T-helper 17 cell (primary cell): Measurements from ENCODE around the gene TWNK. TPM values are rescaled to one million over a fixed set of nuclear protein-coding genes. Genes with fewer than 3 reads are reported as not detected.

Experiments used
- ATAC-seq: fragments of 150-1000 bp; cut with Tn5 transposase; 2 replicates; pipeline ENCODE4 v1.10.0; 2021; ENCODE audit warnings: mild to moderate bottlenecking, moderate library complexity
- DNase-seq, 3 donors: peaks; one replicate each; pipeline versions ENCODE4 v3.0.0 to v3.0.0-alpha.2; 2020 to 2021
- H3K9me3 ChIP-seq: one replicate; pipeline ENCODE4 v1.7.0; 2013; ENCODE audit warnings: low read length, mild to moderate bottlenecking; ENCODE audit not compliant: control insufficient read depth, poor library complexity, severe bottlenecking
- H3K27ac Mint-ChIP-seq: one replicate; pipeline ENCODE4 v1.8.0; 2022; ENCODE audit warnings: mild to moderate bottlenecking, moderate library complexity, mixed read lengths
- H3K27me3 Mint-ChIP-seq: one replicate; pipeline ENCODE4 v1.8.0; 2022; ENCODE audit warnings: mixed read lengths
- H3K36me3 Mint-ChIP-seq: one replicate; pipeline ENCODE4 v1.8.0; 2022; ENCODE audit warnings: low read depth, mixed read lengths
- H3K4me1 Mint-ChIP-seq: one replicate; pipeline ENCODE4 v1.8.0; 2022; ENCODE audit warnings: mild to moderate bottlenecking, mixed read lengths
- H3K4me3 Mint-ChIP-seq: one replicate; pipeline ENCODE4 v1.8.0; 2022; ENCODE audit warnings: mild to moderate bottlenecking, moderate library complexity, mixed read lengths
- total RNA-seq, 4 donors: library from RNA in 2 of 4; stranded (reverse) in 2 of 4; gene quantifications; one replicate each; pipeline ENCODE4 v1.2.3 and lab custom pipeline; 2022 to 2026

TWNK gene
- total RNA-seq, result 1 to 10 TPM; 3.8 to 5.7 TPM
- 6.6 to 26.0 reads per million in 2 donors for total RNA-seq (lab: John Stamatoyannopoulos, UW)

DNA sequence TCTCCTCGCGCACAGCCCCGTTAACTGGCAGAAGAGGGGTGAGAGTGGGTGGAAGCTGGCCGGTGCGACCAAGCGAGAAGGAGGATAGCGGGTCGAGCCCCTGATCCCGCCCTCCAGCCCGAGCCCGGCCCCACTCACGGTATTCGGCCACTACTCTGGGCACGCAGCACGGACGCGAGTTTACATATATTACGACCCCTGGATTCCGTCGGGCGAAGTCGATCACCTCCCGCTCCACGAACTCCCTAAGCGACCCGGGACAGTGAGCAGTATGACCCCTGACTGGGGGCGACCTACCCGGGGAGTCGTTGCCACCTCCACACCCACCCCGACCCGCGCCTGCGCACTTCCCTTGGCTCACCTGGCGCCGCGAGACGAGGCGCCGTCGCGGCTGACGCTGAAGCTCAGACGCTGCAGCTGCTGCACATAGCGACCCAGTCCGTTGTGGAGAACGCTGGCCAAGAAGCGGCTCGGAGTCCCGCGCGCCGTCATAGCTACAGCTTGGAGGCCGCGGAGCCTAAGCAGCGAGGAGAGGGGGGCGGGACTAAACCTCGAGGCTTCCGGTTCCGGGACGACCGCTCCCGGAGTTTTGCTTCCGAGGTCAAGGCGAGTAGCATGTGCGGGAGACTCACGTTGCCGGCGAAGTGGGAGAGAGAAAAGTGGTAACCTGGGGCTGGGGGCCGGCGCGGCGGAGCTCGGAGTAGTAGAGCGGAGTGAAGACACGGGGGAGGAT is at the start of gene TWNK, which contains the start of gene MRPL43:
Gene TWNK (plus strand): TSS at position 592 of the 733 bp plus-strand sequence. CDS start 668 bp downstream, outside the sequence.
Gene MRPL43 (minus strand): TSS at position 546 of the 733 bp plus-strand sequence. CDS start 54 bp downstream, at position 492.
- Mint-ChIP-seq H3K27me3 (no peaks in the 10 kb centered on the region), H3K36me3 (peaks cover 17% of the 10 kb centered on the region)

DNA sequence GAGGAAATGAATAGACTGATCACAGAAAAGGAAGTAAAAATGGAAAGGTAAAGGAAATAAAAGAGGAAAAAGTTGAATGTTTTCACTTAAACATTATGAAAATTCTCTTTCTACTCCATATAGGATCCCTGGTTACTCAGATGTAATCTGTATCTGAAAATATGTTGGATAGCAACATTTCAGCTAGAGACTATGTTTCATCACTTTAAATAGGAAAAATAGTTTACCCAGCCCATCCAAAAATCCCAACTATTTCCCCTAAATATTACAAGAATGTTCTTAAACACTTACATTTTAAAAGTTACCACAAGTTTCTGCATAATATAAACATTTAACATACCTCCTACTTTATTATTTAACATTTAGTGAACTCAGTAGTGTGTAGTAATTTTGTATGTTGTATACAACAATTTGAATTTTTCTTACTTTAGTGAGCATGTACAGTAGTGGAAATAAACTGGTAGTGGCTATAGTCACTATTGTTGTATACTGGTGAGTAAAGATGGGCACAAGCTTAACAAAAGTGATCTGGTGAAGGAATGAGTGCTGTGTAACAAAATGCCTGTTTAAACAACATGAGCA is 47.5 kb upstream of the TWNK start:
- no peak overlapping the region for H3K4me3 Mint-ChIP-seq
- no peak overlapping the region for H3K27ac Mint-ChIP-seq
- no peaks in the 10 kb centered on the region for H3K27me3 Mint-ChIP-seq
- ATAC-seq (no peak), DNase-seq (no peak)
- H3K36me3 Mint-ChIP-seq, result peaks cover 8% of the 10 kb centered on the region
- peaks cover 15% of the 10 kb centered on the region for H3K4me1 Mint-ChIP-seq
- H3K9me3 ChIP-seq, result no peaks in the 10 kb centered on the region

More for the DNA sequence above, at the start of gene TWNK, which contains the start of gene MRPL43:
- Mint-ChIP-seq H3K27ac (peak within 1 kb of the TSS; percentile 94), H3K4me3 (peak within 1 kb of the TSS; percentile 93), H3K4me1 (peaks cover 31% of the 10 kb centered on the region)
- no peaks in the 10 kb centered on the region for H3K9me3 ChIP-seq
- DNase-seq (peak; percentile 76 to 78 (median 76)), ATAC-seq (peak; percentile 96)

DNA sequence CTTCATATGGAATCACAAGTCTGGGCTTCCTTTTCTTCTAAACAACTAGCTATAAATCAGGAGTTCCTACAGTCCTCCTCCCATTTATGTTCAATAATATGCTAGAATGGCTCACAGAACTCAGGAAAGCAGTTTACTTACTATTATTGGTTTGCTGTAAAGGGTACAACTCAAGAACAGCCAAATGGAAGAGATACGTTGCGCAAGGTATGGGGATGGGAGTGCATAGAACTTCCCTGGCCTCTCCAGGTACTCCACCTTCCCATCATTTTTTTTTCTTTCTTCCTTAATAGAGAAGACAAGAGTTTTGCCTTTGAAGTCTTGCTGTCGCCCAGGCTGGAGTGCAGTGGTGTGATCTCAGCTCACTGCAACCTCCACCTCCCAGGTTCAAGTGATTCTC is 45.1 kb upstream of the TWNK start:
- Mint-ChIP-seq H3K27me3 (no peaks in the 10 kb centered on the region), H3K4me3 (no peak overlapping the region), H3K4me1 (peaks cover 13% of the 10 kb centered on the region), H3K27ac (no peak overlapping the region), H3K36me3 (peaks cover 8% of the 10 kb centered on the region)
- H3K9me3 ChIP-seq, result no peaks in the 10 kb centered on the region
- DNase-seq, result no peak
- ATAC-seq, result no peak

DNA sequence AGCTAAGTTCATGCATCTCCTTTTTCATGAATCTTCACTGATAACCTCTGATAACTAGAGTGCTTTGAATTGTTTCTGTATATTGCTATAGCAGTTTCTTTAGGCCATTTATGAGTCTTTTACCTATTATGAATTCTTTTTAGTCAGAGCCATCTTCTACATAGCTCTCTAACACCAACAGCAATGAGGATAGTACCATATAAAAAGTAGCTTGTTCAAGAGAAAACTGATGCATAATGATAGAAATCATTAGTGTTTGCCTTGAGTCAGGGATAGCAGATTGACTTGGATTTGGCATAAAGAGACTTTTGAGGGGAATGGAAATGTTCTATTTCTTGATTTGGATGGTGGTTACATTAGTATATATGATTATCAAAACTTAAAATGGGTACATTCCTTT is 43.8 kb upstream of the TWNK start:
- no peaks in the 10 kb centered on the region for H3K27me3 Mint-ChIP-seq
- ATAC-seq (no peak), DNase-seq (no peak)
- H3K4me3 Mint-ChIP-seq, result no peak overlapping the region
- H3K4me1 Mint-ChIP-seq, result peaks cover 13% of the 10 kb centered on the region
- peak overlapping the region; percentile 85 for H3K27ac Mint-ChIP-seq
- H3K36me3 Mint-ChIP-seq, result peaks cover 8% of the 10 kb centered on the region
- H3K9me3 ChIP-seq, result no peaks in the 10 kb centered on the region

DNA sequence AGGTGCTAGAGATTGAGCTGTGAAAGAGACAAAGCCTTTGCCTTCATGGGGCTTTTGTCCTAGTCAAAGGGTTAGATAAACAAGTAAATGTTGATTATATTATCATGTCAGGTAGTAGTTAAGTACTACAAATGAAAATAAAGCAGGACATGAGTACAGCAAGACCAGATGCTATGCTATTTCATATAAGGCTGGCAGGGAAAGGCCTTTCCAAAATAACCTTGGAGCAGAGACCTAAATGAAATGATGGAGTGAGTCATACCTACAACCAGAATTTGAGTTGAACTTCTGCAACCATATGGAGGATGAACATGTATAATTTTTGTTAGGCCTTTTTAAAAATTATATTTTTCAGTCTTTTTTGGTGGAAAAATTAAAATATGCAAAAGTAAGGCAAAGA is 41.6 kb upstream of the TWNK start:
- Mint-ChIP-seq H3K36me3 (peaks cover 5% of the 10 kb centered on the region), H3K27ac (no peak overlapping the region)
- no peak for ATAC-seq

DNA sequence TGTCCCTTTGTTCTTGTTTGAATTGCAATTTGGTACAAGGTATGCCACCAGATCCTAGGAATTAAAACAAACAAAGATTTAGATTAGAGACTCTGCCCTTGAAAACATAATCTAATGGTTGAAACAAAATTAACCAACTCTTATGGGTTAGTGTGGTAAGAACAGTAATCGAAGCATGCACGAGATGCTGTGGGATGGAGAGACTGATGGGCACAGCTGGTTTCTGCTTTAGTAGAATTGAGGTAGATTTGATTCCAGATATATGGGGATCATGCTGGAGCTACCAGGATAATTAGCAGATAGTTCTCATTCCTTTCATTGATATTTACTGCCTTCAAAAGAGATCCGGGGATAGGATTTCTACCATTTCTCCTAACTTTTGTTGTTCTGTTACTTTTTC is 38.4 kb upstream of the TWNK start:
- no peak overlapping the region for H3K27ac Mint-ChIP-seq
- DNase-seq (no peak), ATAC-seq (no peak)
- H3K9me3 ChIP-seq, result no peaks in the 10 kb centered on the region
- no peaks in the 10 kb centered on the region for H3K4me1 Mint-ChIP-seq
- H3K36me3 Mint-ChIP-seq, result no peaks in the 10 kb centered on the region
- H3K27me3 Mint-ChIP-seq, result no peaks in the 10 kb centered on the region
- no peak overlapping the region for H3K4me3 Mint-ChIP-seq

More for the DNA sequence above, 41.6 kb upstream of the TWNK start:
- Mint-ChIP-seq H3K27me3 (no peaks in the 10 kb centered on the region), H3K4me1 (peaks cover 13% of the 10 kb centered on the region), H3K4me3 (no peak overlapping the region)
- no peaks in the 10 kb centered on the region for H3K9me3 ChIP-seq
- DNase-seq, result no peak

DNA sequence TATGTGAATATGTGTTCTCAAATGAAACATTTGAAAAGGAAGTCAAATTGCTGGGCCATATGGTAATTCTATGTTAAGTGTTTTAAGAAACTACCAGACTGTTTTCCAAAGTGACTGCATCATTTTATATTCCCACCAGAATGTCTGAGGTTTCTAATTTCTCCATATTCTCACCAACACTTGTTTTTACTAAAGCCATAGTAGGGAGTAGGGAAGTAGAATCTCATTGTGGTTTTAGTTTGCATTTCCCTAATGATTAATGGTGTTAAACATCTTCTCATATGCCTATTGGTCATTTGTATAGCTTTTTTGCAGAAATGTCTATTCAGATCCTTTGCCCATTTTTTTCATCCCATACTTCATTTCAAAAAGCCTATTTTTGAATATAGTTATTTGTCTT is 27.1 kb upstream of the TWNK start:
- no peak for DNase-seq
- no peaks in the 10 kb centered on the region for H3K4me1 Mint-ChIP-seq
- no peaks in the 10 kb centered on the region for H3K27me3 Mint-ChIP-seq
- no peaks in the 10 kb centered on the region for H3K9me3 ChIP-seq
- ATAC-seq, result no peak
- H3K36me3 Mint-ChIP-seq, result peaks cover 9% of the 10 kb centered on the region
- no peak overlapping the region for H3K4me3 Mint-ChIP-seq
- H3K27ac Mint-ChIP-seq, result no peak overlapping the region

DNA sequence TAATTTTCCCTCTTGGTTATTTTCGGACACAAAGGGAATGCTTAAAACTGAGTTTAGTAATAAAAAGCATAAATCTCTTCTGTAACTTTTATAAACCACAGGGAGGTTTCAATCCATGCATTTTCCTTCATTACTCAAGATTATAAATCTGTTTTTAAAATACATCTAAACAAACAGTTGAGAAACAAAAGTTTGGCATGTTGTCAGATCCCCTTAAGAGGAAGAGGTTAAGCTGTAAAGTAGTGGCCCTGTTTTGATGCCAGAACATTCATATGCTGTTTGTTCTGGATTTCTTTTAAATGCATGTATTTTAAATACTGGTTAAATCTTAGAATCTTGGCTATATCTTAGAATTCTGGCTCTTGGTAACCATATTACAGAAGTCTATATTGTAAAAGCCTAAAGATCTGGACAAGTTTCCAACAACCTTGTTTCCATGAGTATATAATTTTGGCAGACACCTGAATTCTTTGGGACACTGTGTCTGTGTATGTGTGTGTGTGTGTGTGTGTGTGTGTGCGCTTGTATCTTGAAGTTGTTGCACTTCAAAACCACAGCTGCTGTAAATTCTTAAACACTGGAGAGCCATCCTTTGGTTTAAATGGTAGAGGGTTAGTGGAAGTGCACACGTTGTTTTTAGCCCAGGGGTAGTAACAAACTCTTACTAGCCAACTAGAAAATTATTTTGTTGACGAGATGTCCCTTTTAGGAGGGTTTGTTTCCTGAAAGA is 24.8 kb upstream of the TWNK start:
- H3K36me3 Mint-ChIP-seq, result peaks cover 9% of the 10 kb centered on the region
- DNase-seq, result no peak
- H3K4me1 Mint-ChIP-seq, result no peaks in the 10 kb centered on the region
- H3K27ac Mint-ChIP-seq, result no peak overlapping the region
- no peak overlapping the region for H3K4me3 Mint-ChIP-seq
- no peak for ATAC-seq
- H3K9me3 ChIP-seq, result no peaks in the 10 kb centered on the region
- H3K27me3 Mint-ChIP-seq, result no peaks in the 10 kb centered on the region

DNA sequence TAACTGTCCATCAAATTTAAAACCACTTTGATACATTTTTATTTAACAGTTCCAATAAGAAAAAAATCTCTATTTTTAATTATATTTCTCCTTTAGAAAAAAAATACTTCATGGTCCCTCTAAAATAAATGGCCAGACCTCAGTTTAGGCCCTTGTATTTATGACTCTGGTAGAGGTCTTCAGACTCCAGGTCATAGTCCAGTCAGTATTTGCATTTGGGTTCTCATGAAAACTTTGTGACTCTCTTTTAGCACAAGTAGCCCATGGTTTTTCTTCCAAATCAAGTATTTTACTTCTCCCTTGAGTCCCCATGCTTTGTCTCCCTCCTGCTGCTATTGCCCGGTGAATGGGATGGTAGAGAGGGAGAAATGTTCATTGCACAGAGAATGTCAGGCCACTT is 23.5 kb upstream of the TWNK start:
- no peak for ATAC-seq
- peaks cover 7% of the 10 kb centered on the region for H3K36me3 Mint-ChIP-seq

DNA sequence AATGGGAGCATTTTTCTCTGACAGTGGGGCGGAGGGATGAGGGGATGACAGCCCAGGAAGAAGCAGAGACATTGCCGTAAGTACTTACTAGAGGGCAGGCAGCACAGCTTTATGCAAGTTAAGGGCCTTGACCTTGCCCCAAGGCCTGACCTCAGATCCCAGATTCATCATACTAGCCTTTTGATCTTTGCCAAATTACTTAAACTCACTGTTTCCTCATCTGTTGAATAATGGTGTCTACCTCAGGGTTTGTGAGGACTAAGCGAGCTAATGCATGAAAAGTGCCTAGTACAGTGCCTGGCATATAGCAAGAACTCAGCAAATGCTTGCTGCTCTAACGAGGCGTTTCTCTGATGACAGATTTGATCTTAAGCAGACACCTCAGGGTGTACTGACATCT is 21.5 kb upstream of the TWNK start:
- ATAC-seq (no peak), DNase-seq (no peak)
- peaks cover 11% of the 10 kb centered on the region for H3K4me1 Mint-ChIP-seq
- no peaks in the 10 kb centered on the region for H3K36me3 Mint-ChIP-seq
- no peaks in the 10 kb centered on the region for H3K27me3 Mint-ChIP-seq
- no peak overlapping the region for H3K27ac Mint-ChIP-seq
- H3K9me3 ChIP-seq, result no peaks in the 10 kb centered on the region
- H3K4me3 Mint-ChIP-seq, result no peak overlapping the region

More for the DNA sequence above, 23.5 kb upstream of the TWNK start:
- Mint-ChIP-seq H3K4me3 (no peak overlapping the region), H3K27ac (no peak overlapping the region), H3K27me3 (no peaks in the 10 kb centered on the region), H3K4me1 (peaks cover 5% of the 10 kb centered on the region)
- no peak for DNase-seq
- no peaks in the 10 kb centered on the region for H3K9me3 ChIP-seq

DNA sequence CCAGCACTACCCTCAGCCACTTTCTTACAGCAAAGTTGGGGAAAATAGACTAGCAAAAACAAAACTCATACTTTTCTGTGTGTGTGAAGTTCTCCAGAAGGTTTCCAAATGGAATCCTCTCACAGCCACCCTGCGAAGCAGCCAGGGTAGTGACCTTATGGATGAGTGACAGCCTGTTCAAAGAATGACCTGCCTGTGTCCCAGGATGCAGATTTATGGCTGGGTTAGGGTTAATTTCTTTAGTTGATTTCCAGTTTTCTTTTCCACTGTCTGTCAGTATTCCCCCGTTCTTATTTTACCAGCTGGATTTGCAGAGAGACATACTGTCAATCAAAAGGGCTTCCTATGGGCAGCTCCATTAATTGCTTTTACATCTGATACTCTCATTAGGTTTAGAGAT is 20.5 kb upstream of the TWNK start:
- Mint-ChIP-seq H3K4me1 (peaks cover 14% of the 10 kb centered on the region), H3K27ac (no peak overlapping the region), H3K36me3 (no peaks in the 10 kb centered on the region), H3K4me3 (no peak overlapping the region), H3K27me3 (no peaks in the 10 kb centered on the region)
- DNase-seq (no peak), ATAC-seq (no peak)
- no peaks in the 10 kb centered on the region for H3K9me3 ChIP-seq

DNA sequence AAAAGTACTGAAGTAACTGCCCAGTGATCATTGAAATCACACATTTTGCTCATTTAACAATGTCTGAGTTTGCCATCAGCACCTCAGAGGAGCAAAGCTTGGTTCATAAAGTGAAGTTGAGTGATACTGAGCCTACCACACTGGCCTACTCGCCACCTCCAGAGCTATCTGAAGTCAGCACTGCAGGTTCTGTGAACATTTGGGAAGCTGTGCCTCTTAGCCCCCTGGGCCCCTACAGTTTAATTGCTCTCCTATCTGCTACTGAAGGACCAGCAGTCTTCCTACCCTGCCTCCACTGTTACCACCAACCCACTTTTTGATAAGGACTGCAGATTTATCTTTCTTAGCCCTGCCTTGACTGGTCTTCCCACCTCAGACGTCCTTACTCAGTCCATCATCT is 20.0 kb upstream of the TWNK start:
- H3K27ac Mint-ChIP-seq, result no peak overlapping the region
- no peak for DNase-seq
- H3K4me1 Mint-ChIP-seq, result peaks cover 14% of the 10 kb centered on the region
- H3K27me3 Mint-ChIP-seq, result no peaks in the 10 kb centered on the region
- H3K9me3 ChIP-seq, result no peaks in the 10 kb centered on the region
- no peak for ATAC-seq
- no peaks in the 10 kb centered on the region for H3K36me3 Mint-ChIP-seq
- H3K4me3 Mint-ChIP-seq, result no peak overlapping the region

DNA sequence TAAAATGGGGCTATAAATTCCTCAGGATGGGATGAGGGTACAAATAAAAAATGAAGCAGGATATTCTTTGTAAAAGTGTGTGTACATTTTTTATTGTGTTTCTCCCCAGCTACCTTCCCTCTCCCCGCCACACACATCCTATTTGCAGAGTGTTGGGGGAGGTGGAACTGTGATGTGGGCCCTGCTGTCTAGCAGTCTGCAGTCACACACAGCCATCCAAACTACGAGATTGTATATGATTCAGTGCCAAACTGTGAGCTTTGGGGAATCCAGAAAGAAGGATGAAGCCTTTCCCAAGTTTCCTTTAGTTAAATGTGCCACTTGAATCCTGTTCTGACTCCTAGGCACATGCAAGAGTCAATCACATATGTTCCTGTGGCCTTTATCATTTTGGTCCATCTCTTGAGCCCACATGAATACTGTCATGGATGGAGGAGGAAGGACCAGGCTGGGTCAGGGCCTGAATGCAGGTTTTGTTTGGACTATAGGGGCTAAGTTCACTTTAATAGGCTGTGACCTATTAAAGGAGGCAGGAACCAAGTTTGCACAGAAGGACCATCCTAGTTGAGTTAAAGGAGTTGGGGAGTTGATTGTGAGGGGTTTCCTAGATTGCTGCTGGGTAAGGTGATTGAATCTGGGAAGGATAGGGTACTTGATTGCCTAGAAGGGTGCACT is 19.1 kb upstream of the TWNK start:
- Mint-ChIP-seq H3K4me3 (peak overlapping the region; percentile 81), H3K36me3 (no peaks in the 10 kb centered on the region), H3K4me1 (peaks cover 14% of the 10 kb centered on the region), H3K27ac (no peak overlapping the region), H3K27me3 (no peaks in the 10 kb centered on the region)
- DNase-seq (no peak), ATAC-seq (no peak)
- no peaks in the 10 kb centered on the region for H3K9me3 ChIP-seq
